WTC11 (cell line): ENCODE results near the gene PHYHD1. TPM values are rescaled to one million over a fixed set of nuclear protein-coding genes. Genes with fewer than 3 reads are reported as not detected.
A peak's percentile ranks its signal among the peaks of the same experiment; 100 is the strongest.

ENCODE experiments used
- ATAC-seq: fragments of 200-7000 bp; cut with Tn5 transposase; 2 replicates; pipeline ENCODE4 v1.10.0; 2021; ENCODE audit warnings: mild to moderate bottlenecking, moderate library complexity
- CTCF ChIA-PET: fragments of 300-600 bp; sonication (Branson Sonifier 250); formaldehyde crosslinking; loops from one replicate; lab custom pipeline; 2021; ENCODE audit warnings: antibody characterized with exemption; lab: Charles Lee
- POLR2A ChIA-PET: fragments of 350-600 bp; sonication (Branson Sonifier 250); formaldehyde crosslinking; loops from one replicate; lab custom pipeline; 2021; ENCODE audit warnings: antibody characterized with exemption; lab: Charles Lee
- DNase-seq: peaks from one replicate; pipeline ENCODE4 v3.0.0; 2021; ENCODE audit warnings: low spot score
- H3K27ac Mint-ChIP-seq: 2 replicates; pipeline ENCODE4 v1.8.0; 2021; ENCODE audit warnings: mixed read lengths
- H3K27me3 Mint-ChIP-seq: 2 replicates; pipeline ENCODE4 v1.8.0; 2021; ENCODE audit warnings: low read depth, mild to moderate bottlenecking, moderate library complexity, mixed read lengths
- H3K36me3 Mint-ChIP-seq: 2 replicates; pipeline ENCODE4 v1.8.0; 2021; ENCODE audit warnings: mixed read lengths
- H3K4me1 Mint-ChIP-seq: 2 replicates; pipeline ENCODE4 v1.8.0; 2022; ENCODE audit warnings: mixed read lengths
- H3K4me3 Mint-ChIP-seq: 2 replicates; pipeline ENCODE4 v1.8.0; 2021; ENCODE audit warnings: mild to moderate bottlenecking, moderate library complexity, mixed read lengths
- H3K9me3 Mint-ChIP-seq: 2 replicates; pipeline ENCODE4 v1.8.0; 2021; ENCODE audit warnings: mixed read lengths
- AR ChIP-seq: fragments of 250-450 bp; sonication (Bioruptor Pico); IDR thresholded peaks from 2 replicates; pipeline ENCODE4 v1.9.0; 2021; ENCODE audit warnings: mild to moderate bottlenecking
- CREM ChIP-seq: sonication (generic); formaldehyde crosslinking; IDR thresholded peaks from 2 replicates; pipeline ENCODE4 v1.8.1; 2022; ENCODE audit warnings: mild to moderate bottlenecking, missing genetic modification reagents, moderate library complexity
- EMX1 ChIP-seq: fragments of 250-450 bp; sonication (Bioruptor Pico); IDR thresholded peaks from 2 replicates; pipeline ENCODE4 v1.8.0; 2021; ENCODE audit warnings: mild to moderate bottlenecking
- ESRRA ChIP-seq: sonication (generic); formaldehyde crosslinking; IDR thresholded peaks from 2 replicates; pipeline ENCODE4 v1.8.1; 2022; ENCODE audit warnings: mild to moderate bottlenecking, missing genetic modification reagents, borderline replicate concordance
- ETV6 ChIP-seq: sonication (generic); formaldehyde crosslinking; IDR thresholded peaks from 2 replicates; pipeline ENCODE4 v1.8.1; 2022; ENCODE audit warnings: mild to moderate bottlenecking, missing genetic modification reagents
- FOXK1 ChIP-seq: sonication (generic); formaldehyde crosslinking; IDR thresholded peaks from 2 replicates; pipeline ENCODE4 v1.8.0; 2022; ENCODE audit warnings: mild to moderate bottlenecking, moderate library complexity, missing genetic modification reagents
- GABPB1 ChIP-seq: sonication (generic); formaldehyde crosslinking; IDR thresholded peaks from 2 replicates; pipeline ENCODE4 v1.8.1; 2023; ENCODE audit warnings: mild to moderate bottlenecking, missing genetic modification reagents
- GRHL2 ChIP-seq: fragments of 250-450 bp; sonication (Bioruptor Pico); IDR thresholded peaks from 2 replicates; pipeline ENCODE4 v1.8.0; 2022; ENCODE audit warnings: mild to moderate bottlenecking, moderate library complexity; ENCODE audit not compliant: insufficient replicate concordance, severe bottlenecking
- IRF1 ChIP-seq: sonication (generic); formaldehyde crosslinking; IDR thresholded peaks from 2 replicates; pipeline ENCODE4 v1.8.0; 2023; ENCODE audit warnings: missing genetic modification reagents
- NR1H2 ChIP-seq: sonication (generic); formaldehyde crosslinking; IDR thresholded peaks from 2 replicates; pipeline ENCODE4 v1.9.0; 2021; ENCODE audit warnings: mild to moderate bottlenecking, moderate library complexity, missing genetic modification reagents
- PRRX2 ChIP-seq: fragments of 250-450 bp; sonication (Bioruptor Pico); IDR thresholded peaks from 2 replicates; pipeline ENCODE4 v1.8.0; 2021; ENCODE audit warnings: mild to moderate bottlenecking
- SP1 ChIP-seq: sonication (generic); formaldehyde crosslinking; conservative IDR thresholded peaks from 2 replicates; pipeline ENCODE4 v1.8.1; 2022; ENCODE audit warnings: missing genetic modification reagents
- ZNF512 ChIP-seq: sonication (generic); formaldehyde crosslinking; IDR thresholded peaks from 2 replicates; pipeline ENCODE4 v1.8.1; 2022; ENCODE audit warnings: missing genetic modification reagents, borderline replicate concordance
- ZNF532 ChIP-seq: fragments of 250-450 bp; sonication (Bioruptor Pico); IDR thresholded peaks from 2 replicates; pipeline ENCODE4 v1.9.0; 2021; ENCODE audit warnings: mild to moderate bottlenecking, borderline replicate concordance
- total RNA-seq: library from RNA; stranded (reverse); gene quantifications from 3 replicates; pipeline ENCODE4 v1.2.3, GENCODE V29; 2021
- TF ChIP-seq, protein P1 (sequence below): fragments of 250-450 bp; sonication (Bioruptor Pico); conservative IDR thresholded peaks from 2 replicates; pipeline ENCODE4 v1.9.0; 2021; ENCODE audit warnings: mild to moderate bottlenecking
- TF ChIP-seq, protein P2 (sequence below): fragments of 250-450 bp; sonication (Bioruptor Pico); IDR thresholded peaks from 2 replicates; pipeline ENCODE4 v1.9.0; 2021; ENCODE audit warnings: mild to moderate bottlenecking
- TF ChIP-seq, protein P3 (sequence below): sonication (generic); formaldehyde crosslinking; IDR thresholded peaks from 2 replicates; pipeline ENCODE4 v1.8.1; 2022; ENCODE audit warnings: mild to moderate bottlenecking, moderate library complexity, missing genetic modification reagents
- TF ChIP-seq, protein P4 (sequence below): sonication (generic); formaldehyde crosslinking; IDR thresholded peaks from 2 replicates; pipeline ENCODE4 v1.8.0; 2023; ENCODE audit warnings: missing genetic modification reagents, mild to moderate bottlenecking, borderline replicate concordance

PHYHD1 gene
- total RNA-seq, 1 experiment from 2014 or later, result 14.6 TPM

GRCh38 chr9:128905964-128906363, 14.8 kb upstream of the PHYHD1 start:
- Mint-ChIP-seq H3K27ac (peak overlapping the region; percentile 74; the same call in 1 of the 2 replicates), H3K27me3 (no peaks in the 10 kb centered on the region; the same call in 1 of the 2 replicates), H3K4me1 (peaks cover under 1% of the 10 kb centered on the region), H3K9me3 (no peaks in the 10 kb centered on the region), H3K4me3 (no peak overlapping the region), H3K36me3 (peaks cover 31% of the 10 kb centered on the region)
- POLR2A ChIA-PET, result interaction anchor here (0.7 kb wide), 1 partner anchor 202 kb away, joined by 3 read pairs; no protein-coding TSS in a partner anchor
- no peak for TF ChIP-seq AR (CRISPR knock-in tag)
- no peak for TF ChIP-seq EMX1 (CRISPR knock-in tag)
- TF ChIP-seq, protein P1, sequence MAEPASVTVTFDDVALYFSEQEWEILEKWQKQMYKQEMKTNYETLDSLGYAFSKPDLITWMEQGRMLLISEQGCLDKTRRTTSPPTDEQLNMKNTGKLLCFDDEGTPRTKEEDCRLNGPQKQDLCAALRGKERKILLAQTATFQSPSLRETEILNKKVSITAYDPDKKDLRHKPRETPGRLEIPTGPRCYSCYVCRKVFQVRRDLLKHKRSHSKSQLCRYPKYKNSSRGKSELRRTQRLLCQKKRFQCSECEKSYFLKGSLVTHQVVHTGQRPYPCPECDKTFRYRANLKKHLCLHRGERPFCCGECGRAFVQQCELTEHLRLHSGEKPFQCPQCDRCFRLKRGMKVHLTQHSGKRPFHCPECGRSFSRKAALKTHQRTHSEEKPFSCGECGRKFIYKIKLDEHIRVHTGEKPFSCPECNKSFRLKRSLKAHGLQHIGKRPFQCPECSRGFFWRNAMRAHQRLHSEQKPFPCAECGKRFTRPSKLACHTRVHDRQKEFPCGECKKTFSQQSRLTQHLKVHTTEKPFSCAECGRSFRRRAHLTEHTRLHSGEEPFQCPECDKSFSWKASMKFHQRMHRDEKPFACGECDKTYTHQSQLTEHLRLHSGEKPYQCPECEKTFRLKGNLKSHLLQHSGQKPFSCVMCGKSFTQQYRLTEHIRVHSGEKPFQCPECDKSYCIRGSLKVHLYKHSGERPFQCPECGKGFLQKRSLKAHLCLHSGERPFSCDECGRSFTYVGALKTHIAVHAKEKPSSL (CRISPR knock-in tag), result no peak
- no peak for TF ChIP-seq IRF1 (CRISPR knock-in tag)
- TF ChIP-seq ESRRA (CRISPR knock-in tag), result no peak
- TF ChIP-seq CREM (CRISPR knock-in tag), result no peak
- TF ChIP-seq ETV6 (CRISPR knock-in tag), result no peak
- no peak for TF ChIP-seq ZNF512 (CRISPR knock-in tag)
- no peak for TF ChIP-seq NR1H2 (CRISPR knock-in tag)
- no peak for TF ChIP-seq SP1 (CRISPR knock-in tag)
- TF ChIP-seq GABPB1 (CRISPR knock-in tag), result no peak
- TF ChIP-seq, protein P2, sequence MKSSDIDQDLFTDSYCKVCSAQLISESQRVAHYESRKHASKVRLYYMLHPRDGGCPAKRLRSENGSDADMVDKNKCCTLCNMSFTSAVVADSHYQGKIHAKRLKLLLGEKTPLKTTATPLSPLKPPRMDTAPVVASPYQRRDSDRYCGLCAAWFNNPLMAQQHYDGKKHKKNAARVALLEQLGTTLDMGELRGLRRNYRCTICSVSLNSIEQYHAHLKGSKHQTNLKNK (CRISPR knock-in tag), result no peak
- TF ChIP-seq, protein P3, sequence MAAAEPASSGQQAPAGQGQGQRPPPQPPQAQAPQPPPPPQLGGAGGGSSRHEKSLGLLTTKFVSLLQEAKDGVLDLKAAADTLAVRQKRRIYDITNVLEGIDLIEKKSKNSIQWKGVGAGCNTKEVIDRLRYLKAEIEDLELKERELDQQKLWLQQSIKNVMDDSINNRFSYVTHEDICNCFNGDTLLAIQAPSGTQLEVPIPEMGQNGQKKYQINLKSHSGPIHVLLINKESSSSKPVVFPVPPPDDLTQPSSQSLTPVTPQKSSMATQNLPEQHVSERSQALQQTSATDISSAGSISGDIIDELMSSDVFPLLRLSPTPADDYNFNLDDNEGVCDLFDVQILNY (CRISPR knock-in tag), result no peak
- TF ChIP-seq, protein P4, sequence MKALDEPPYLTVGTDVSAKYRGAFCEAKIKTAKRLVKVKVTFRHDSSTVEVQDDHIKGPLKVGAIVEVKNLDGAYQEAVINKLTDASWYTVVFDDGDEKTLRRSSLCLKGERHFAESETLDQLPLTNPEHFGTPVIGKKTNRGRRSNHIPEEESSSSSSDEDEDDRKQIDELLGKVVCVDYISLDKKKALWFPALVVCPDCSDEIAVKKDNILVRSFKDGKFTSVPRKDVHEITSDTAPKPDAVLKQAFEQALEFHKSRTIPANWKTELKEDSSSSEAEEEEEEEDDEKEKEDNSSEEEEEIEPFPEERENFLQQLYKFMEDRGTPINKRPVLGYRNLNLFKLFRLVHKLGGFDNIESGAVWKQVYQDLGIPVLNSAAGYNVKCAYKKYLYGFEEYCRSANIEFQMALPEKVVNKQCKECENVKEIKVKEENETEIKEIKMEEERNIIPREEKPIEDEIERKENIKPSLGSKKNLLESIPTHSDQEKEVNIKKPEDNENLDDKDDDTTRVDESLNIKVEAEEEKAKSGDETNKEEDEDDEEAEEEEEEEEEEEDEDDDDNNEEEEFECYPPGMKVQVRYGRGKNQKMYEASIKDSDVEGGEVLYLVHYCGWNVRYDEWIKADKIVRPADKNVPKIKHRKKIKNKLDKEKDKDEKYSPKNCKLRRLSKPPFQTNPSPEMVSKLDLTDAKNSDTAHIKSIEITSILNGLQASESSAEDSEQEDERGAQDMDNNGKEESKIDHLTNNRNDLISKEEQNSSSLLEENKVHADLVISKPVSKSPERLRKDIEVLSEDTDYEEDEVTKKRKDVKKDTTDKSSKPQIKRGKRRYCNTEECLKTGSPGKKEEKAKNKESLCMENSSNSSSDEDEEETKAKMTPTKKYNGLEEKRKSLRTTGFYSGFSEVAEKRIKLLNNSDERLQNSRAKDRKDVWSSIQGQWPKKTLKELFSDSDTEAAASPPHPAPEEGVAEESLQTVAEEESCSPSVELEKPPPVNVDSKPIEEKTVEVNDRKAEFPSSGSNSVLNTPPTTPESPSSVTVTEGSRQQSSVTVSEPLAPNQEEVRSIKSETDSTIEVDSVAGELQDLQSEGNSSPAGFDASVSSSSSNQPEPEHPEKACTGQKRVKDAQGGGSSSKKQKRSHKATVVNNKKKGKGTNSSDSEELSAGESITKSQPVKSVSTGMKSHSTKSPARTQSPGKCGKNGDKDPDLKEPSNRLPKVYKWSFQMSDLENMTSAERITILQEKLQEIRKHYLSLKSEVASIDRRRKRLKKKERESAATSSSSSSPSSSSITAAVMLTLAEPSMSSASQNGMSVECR (CRISPR knock-in tag), result no peak
- TF ChIP-seq FOXK1 (CRISPR knock-in tag), result no peak
- no peak for TF ChIP-seq PRRX2
- TF ChIP-seq GRHL2 (CRISPR knock-in tag), result no peak
- TF ChIP-seq ZNF532 (CRISPR knock-in tag), result no peak
- CTCF ChIA-PET, result interaction anchor here (0.6 to 1.0 kb wide), 2 partner anchors 26 kb away, joined by 3 read pairs; no protein-coding TSS in a partner anchor
- DNase-seq (no peak), ATAC-seq (no peak)
